GM18502 (cell line): ENCODE results near the gene MOB3A.

Experiments used
- ATAC-seq: cut with Tn5 transposase; IDR thresholded peaks from one replicate; pipeline ENCODE4 v1.9.1; 2021; ENCODE audit warnings: mild to moderate bottlenecking; ENCODE audit not compliant: unreplicated experiment, poor library complexity

MOB3A gene

GRCh38 chr19:2061495-2062388 lies 34.4 kb downstream of the MOB3A start:
- ATAC-seq = peak; percentile 75

DNA sequence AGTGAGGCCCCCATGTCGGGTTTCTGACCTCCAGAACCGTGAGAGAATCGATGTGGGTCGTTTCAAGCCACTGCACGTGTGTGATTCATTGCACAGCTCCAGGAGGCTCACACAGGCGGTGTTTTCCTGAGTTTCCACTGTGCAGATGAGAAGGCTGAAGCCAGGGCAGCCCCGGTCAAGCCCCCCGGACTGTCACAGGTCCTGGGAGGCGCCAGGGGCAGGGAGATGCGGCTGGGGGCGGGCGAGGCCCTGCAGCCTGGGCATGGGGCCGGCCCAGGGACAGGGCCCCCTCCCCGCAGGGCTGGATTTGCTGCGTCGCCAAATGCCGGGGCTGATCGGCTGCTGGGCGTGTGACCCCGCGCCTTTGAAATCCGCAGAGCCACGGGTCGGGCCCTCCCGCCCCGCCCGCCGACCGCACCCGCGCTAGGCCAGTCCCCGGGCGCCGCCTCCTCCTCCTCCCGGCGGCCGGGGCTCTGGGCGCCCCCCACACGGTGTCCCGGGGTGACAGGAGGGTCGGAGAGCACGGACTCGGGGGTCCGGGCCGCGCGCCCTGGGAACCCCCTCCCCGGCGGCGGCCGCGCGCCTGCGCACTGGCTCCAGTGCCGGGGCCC lies 35.1 kb downstream of the MOB3A start:
- ATAC-seq = peak; percentile 29

DNA sequence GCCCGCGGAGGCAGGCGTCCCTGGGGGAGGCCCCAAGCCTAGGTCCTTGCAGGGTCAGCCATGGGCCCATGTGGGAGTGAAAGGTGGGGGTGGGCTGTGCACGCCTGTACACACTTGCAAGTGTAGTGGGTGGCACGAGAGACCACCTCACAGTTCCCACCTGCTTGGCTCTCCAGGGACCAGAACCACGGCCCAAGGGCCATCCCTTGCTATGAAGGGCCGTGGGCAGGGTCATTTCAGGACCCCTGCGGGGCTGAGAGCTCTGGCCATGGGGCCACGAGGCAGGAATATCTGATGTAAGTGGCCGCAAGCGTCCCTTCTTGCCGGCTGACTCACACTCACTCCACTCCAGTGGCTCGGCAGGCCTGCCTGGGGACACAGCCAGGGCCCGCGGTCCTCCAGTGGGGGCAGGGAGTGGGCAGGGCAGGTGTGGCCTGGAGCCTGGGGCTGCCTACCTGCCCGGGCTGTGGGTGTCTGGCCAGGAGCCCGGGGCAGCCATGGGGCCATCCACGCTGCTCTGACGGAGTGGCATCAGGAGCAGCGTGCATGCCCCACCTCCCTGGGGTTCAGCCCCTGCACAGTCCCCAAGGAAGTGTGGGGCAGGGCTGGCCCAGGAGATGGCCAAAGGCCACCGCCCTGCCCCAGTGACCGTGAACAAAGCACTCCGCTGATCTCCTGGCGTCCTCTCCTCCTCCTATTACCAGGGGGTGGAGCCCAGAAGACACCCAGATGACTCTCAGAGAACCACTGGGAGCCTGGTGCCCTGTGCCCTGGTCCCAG lies 36.5 kb downstream of the MOB3A start:
- ATAC-seq = no peak

GRCh38 chr19:2058570-2059421 lies 37.3 kb downstream of the MOB3A start:
- no peak for ATAC-seq

- no peak for ATAC-seq
Measured at GRCh38 chr19:2057484-2058469, 38.3 kb downstream of the MOB3A start.

GRCh38 chr19:2056837-2057192 lies 39.3 kb downstream of the MOB3A start:
- no peak for ATAC-seq

DNA sequence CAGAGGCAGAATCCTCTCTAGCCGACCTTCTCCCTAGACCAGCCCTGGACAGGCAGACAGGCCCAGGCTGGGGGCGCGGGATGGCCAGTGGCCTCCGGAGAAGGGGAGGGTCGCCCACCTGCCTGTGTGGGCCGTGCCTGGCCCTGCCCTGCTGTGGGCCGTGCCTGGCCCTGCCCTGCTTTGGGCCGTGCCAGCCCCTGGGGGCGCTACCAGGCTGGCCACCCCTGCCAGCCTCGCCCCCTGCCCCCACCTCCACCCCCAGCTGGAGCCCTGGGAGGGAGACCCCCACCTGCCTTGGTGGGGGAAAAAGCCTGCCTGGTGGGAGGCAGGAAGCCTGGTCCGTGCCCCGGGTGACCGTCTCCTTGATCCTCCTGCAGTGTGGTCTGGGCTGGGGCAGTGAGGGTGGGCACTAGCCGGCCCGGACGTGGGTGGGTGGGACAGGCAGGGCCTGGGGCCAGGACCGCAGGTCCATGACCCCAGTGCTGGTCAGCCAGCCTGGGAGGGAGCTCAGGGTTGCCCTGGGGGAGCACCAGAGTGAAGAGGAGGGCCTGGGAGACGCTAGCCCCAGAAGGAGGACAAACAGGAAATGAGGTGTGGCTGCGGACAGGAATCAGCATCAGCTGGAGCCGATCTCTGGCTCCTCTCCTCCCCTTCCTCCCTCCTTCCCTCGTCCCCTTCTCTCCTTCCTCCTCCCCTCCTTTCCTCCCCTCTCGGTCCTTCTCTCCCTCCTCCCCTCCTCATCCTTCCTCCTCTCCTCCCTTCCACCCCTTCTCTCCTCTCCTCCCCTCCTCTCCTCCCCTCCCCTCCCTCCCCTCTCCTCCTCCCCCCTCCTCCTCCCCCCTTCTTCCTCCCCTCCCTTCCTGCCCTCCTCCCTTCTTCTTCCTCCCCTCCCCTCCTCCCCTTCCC lies 39.9 kb downstream of the MOB3A start:
- no peak for ATAC-seq

DNA sequence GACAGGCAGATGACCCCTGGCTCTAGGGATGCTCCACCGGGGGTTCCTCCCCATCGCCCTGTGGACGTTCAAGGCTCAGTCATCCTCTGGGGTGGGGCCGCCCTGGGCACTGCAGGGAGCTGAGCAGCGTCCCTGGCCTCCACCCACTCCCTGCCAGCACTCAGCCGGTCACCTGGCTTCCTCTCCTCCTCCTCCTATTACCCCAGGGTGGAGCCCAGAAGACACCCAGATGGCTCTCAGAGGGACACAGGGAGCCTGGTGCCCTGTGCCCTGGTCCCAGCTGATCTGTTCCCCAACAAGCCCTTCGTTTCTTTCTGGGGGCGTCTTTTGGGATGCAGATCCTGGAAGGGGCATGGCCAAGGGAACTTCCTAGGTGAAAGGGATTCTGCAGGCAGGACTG lies 41.4 kb downstream of the MOB3A start:
- no peak for ATAC-seq

- no peak for ATAC-seq
Measured at GRCh38 chr19:2053601-2054389, 42.3 kb downstream of the MOB3A start.

- no peak for ATAC-seq
Measured at GRCh38 chr19:2051773-2052704, 44.1 kb downstream of the MOB3A start.

DNA sequence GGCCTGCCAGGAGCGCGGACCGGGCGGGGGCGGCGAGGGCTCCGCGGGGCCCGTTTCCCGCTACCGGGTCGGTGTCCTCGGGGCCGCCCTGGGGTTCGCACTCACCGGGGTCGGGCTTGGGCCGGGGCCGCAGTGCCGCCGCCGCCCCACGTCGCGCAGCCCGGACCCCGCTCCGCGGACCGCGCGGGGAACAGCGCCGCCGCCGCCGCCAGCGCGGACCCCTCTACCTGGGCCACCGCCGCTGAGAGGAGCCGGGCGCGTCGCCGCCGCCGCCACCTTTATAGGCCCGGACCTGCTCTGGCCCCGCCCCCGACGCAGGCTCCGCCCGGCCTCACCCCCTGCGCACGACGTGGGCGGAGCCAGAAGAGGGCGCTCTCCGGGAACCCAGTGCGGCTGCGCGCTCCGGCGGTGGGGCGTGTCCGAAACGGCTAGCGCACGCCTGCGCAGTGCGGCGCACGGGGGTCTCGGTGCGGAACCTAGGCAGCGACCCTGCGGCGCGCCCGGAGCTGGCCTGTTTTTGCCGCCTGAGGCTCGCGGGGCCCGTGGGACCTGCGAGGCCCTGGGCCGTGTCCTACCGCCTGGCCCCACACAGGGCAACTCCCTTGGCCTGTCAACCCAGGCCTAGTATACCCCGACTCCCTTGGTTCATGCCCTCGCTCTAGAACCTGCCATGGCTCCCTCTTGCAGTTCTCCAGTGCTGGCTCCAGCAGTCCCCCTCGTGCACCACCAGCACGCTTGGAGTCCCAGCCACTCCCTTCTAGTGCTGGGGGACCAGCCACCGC lies 44.9 kb downstream of the MOB3A start, which contains the start of gene MKNK2:
TSS of gene MKNK2 (minus strand) at position 254 of the 782 bp plus-strand sequence. CDS start 393 bp downstream, outside the sequence.
- ATAC-seq = peak; percentile 52

GRCh38 chr19:2050349-2050990 lies 45.7 kb downstream of the MOB3A start:
- peak; percentile 2 for ATAC-seq

GRCh38 chr19:2049741-2050348 lies 46.3 kb downstream of the MOB3A start:
- ATAC-seq = no peak

DNA sequence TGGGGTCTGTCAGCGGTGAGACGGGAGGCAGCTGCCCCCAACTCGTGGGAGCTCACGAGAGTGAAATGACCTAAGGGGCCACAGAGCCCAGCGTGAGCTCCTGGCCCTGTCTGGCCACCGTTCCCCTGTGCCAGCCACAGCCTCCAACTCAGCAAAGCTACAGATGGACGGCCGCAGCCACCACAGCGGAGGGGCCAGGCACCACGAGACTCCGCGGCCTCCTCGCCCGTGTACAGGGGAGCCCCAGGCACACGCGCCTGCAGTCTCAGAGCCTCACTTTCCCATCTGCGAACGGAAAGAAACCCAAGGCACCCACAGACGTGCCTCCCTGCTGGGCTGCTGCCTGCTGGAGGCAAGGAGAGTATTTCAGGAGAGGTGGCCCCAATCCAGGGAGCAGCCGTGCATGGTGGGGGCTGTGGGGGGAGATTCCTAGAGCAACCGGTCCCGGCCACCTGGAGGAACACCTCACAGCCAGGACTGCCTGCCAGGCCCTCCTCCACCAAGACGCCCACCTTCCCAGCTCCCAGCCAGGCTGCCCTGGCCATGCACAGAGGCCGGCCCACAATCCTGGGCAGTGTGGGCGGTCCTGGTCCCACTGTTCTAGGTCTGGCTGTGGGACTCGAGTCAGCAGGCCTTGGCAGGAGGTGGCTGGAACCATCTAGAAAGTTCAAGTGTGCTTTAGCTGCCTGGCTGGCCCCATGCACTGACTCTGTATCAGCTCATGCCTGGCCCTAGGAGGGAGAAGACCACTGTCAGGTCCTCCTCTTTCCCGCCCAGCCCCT lies 47.0 kb downstream of the MOB3A start:
- no peak for ATAC-seq
